NB4 (cell line): Measurements from ENCODE around the gene KRTAP10-10.

ENCODE experiments used
- MYC ChIP-seq: IDR thresholded peaks from 2 replicates; pipeline ENCODE4 v1.6.1; 2011; ENCODE audit warnings: low read depth, low read length
- POLR2A ChIP-seq: IDR thresholded peaks from 2 replicates; pipeline ENCODE4 v1.6.1; 2011; ENCODE audit warnings: mild to moderate bottlenecking; ENCODE audit not compliant: insufficient read length; ENCODE audit errors: extremely low read depth
- TF ChIP-seq, protein P1 (sequence below): IDR thresholded peaks from one replicate; pipeline ENCODE4 v1.5.1; 2012; ENCODE audit warnings: low read depth, low read length
- TF ChIP-seq, protein P2 (sequence below): IDR thresholded peaks from 2 replicates; pipeline ENCODE4 v1.6.1; 2011; ENCODE audit warnings: low read depth, low read length

GRCh38 chr21:44666401-44667320, 29.5 kb downstream of the KRTAP10-10 start, which contains the start of gene KRTAP12-2:
- TF ChIP-seq, protein P1, sequence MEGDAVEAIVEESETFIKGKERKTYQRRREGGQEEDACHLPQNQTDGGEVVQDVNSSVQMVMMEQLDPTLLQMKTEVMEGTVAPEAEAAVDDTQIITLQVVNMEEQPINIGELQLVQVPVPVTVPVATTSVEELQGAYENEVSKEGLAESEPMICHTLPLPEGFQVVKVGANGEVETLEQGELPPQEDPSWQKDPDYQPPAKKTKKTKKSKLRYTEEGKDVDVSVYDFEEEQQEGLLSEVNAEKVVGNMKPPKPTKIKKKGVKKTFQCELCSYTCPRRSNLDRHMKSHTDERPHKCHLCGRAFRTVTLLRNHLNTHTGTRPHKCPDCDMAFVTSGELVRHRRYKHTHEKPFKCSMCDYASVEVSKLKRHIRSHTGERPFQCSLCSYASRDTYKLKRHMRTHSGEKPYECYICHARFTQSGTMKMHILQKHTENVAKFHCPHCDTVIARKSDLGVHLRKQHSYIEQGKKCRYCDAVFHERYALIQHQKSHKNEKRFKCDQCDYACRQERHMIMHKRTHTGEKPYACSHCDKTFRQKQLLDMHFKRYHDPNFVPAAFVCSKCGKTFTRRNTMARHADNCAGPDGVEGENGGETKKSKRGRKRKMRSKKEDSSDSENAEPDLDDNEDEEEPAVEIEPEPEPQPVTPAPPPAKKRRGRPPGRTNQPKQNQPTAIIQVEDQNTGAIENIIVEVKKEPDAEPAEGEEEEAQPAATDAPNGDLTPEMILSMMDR, result no peak
- TF ChIP-seq POLR2A (no peak), MYC (no peak)
- TF ChIP-seq, protein P2, sequence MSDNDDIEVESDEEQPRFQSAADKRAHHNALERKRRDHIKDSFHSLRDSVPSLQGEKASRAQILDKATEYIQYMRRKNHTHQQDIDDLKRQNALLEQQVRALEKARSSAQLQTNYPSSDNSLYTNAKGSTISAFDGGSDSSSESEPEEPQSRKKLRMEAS, result no peak
